SK-N-SH (cell line): Measurements from ENCODE around the gene SLC1A2.

Experiments used
- CHD2 ChIP-seq: fragments of 150-350 bp; IDR thresholded peaks from 2 replicates; pipeline ENCODE4 v1.6.1; 2018; ENCODE audit warnings: low read length; ENCODE audit not compliant: partially characterized antibody
- CTCF ChIP-seq: fragments of 200-600 bp; sonication (generic); IDR thresholded peaks from 2 replicates; pipeline ENCODE4 v1.6.1; 2017; ENCODE audit warnings: antibody characterized with exemption, mild to moderate bottlenecking, moderate library complexity

- TF ChIP-seq CHD2 (no peak), CTCF (no peak)
Observed at GRCh38 chr11:35308157-35308556, 111.2 kb downstream of the SLC1A2 start.
